GM18508 (cell line): ENCODE measurements around the gene ABTB1.
"Not testable (repeated sequence)": the region's sequence is repeated elsewhere in the genome, so short reads cannot be mapped to it uniquely, and the experiment has no call there.

ENCODE experiments used
- ATAC-seq: cut with Tn5 transposase; IDR thresholded peaks from one replicate; pipeline ENCODE4 v1.9.1; 2021; ENCODE audit warnings: moderate number of reproducible peaks; ENCODE audit not compliant: insufficient read depth, unreplicated experiment

Gene ABTB1

DNA sequence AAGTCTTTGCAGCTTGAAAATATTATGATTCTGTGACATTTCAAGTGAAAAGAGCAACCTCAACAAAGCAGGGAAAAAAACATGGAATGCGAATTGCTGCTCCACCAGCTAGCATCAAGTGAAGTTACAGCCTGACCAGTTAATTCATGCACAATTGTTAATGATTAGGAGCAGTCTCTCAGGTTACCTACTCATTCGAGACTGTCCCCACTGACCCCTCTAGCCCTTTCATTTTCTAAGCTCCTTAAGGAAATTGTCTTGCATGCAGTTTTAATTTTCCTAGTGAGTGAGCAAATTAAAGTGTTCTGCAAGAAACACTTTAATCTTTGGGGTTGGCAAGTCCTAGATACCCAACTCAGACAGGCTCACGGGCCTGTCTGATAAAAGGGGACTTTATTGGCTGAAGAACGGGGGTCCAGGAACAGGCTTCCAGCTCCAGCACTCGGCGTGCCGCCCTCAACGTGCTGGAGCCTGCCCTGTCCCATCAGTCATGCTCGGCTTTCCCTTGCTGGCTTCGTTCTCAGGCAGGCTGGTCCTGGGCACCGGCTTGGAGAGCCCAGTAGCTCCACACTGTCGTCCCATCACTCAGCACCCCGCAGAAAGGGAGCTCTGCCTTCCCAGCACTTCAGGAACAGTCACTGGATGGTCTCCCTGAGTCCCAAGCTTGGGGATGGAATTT is 25.4 kb upstream of the ABTB1 start:
- no peak for ATAC-seq

DNA sequence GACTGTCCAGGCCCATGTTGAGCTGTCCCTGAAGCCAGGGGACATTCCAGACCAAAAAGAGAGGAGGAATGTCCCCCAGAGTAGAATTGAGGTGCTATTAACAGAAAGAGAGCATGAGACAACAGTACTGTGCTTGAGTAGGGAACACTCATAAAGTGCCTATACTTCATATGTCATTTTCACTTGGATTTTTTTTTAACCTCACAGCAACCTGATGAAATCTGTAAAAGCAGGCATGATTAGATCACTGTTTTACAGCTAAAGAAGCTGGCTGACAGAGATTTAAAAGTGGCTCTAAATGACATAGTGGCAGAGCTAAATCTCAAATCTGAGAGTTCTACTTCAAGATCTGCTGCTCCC is 24.9 kb upstream of the ABTB1 start:
- no peak for ATAC-seq

DNA sequence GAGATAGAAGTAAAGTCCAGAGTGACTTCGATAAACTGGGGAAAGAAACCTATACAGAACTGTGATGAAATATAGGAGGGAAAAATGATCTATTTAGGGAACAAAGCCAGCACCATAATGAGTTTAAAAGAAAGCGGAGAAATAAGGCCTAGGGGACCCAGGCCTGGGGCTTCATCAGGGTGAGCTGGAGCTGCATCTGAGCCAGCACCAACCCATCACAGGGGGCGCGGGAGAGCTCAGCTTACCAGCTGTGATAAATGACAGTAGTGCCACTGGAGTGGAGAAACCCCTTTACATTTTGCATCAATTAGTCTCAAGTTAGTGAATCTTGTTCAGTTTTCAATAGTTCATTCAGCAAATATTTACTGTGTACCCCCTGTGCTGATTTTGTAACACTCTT is 22.5 kb upstream of the ABTB1 start:
- no peak for ATAC-seq

- no peak for ATAC-seq
Measured at GRCh38 chr3:127651516-127652172, 21.1 kb upstream of the ABTB1 start.

DNA sequence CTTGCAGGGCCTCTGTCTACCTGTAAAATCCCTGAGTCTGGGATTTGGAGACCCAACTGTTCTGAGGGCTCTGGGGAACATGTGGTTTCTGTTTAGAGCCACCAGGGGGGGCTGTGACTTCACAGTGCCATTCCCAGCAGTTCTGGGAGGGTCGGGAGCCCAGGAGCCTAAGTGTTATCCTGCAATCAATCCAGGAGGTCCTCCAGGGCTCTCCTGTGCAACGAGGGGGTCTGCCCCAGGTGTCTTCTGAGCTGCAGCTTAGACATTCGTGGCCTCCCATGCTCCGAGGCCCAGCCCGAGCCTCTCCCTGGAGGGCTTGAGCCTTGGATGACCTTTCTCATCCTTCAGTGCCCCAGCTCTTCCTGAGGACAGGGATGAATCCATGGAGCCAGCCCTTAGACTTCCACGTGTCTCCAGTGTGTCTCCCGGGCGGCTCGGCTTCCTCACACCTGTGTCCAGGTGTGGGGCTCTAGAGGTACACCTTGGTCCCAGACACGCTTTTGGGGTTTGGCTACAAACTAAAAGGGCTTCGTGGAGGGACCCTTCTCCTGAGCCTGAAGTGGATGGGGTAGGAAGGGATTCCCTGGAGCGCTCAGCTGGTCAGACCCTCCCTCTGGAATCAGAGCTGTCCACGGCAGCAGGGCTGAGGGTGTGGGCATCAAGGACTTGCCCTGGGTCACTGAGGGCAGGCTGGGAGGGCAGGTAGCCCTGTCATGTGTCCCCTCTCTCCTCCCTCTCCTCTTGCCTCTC is 20.3 kb upstream of the ABTB1 start:
- ATAC-seq: no peak

GRCh38 chr3:127654374-127654773 is 18.4 kb upstream of the ABTB1 start:
- no peak for ATAC-seq

- ATAC-seq: not testable (repeated sequence)
Measured at GRCh38 chr3:127654993-127655392, 17.8 kb upstream of the ABTB1 start.

GRCh38 chr3:127655641-127656040 is 17.1 kb upstream of the ABTB1 start:
- ATAC-seq: no peak

- ATAC-seq: no peak
Measured at GRCh38 chr3:127656906-127657305, 15.8 kb upstream of the ABTB1 start.

- ATAC-seq: no peak
Measured at GRCh38 chr3:127658234-127658633, 14.5 kb upstream of the ABTB1 start.

GRCh38 chr3:127660621-127661251 is 12.0 kb upstream of the ABTB1 start:
- no peak for ATAC-seq

GRCh38 chr3:127661600-127661999 is 11.2 kb upstream of the ABTB1 start:
- ATAC-seq: no peak

DNA sequence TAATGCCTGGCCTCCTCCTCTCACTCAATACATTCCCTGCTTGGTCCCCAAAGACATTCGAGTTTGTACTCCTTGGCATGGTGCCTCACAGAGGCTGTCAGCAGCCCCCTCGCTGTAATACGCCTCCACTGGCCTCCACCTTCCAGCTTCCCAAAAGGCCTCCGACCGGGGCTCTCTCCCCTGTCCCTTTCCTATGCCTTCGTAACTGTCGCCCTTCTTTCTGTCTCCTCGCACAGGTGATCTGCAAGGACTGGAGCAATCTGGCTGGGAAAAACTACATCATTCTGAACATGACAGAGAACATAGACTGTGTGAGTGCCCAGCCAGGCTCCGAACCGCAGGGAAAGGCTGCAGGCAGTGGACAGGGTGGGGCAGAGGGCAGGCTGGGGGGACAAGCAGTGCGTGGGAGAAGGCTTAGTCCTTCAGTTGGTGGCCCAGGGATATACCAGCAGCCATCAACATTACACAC is 10.7 kb upstream of the ABTB1 start:
- ATAC-seq: no peak

- ATAC-seq: no peak
Measured at GRCh38 chr3:127663151-127663550, 9.6 kb upstream of the ABTB1 start.

- no peak for ATAC-seq
Measured at GRCh38 chr3:127665165-127665564, 7.6 kb upstream of the ABTB1 start.

DNA sequence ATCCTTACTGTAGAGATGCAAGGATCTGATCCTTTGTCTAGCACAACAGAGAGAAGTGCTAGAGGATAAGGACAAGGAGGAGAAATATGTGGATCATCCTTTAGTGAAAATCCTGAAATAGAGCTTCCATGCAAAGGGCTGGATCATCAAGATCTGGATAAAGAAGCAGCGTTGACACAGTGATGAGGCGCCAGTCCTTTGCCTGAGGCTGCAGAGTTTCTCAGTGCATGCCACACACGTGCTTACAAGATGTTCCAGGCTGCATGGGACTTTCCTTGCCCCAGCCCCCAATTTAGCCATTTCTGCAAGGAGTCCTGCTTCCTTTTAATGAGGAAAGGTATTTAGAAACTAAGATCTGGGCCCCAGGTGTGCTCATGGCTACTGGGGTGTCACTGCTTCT is 7.2 kb upstream of the ABTB1 start:
- ATAC-seq: no peak

DNA sequence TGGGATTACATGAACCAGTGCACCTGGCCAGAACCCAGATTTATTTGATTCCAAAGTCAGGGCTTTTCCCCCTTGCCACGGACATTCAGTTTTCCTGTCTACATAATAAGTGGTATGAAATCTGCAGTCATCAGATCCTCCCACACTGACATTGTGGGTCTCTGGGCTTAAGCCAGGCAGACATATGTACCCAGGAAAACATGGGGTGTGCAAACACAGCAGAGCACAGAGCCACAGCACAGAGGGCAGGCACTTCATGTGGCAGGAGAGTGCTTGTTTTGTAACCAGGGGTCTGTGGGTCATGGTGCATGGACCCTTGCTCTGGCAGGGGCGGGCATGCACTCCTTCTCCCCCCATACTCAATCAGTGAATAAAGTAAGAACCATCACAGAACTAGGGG is 6.1 kb upstream of the ABTB1 start:
- no peak for ATAC-seq

DNA sequence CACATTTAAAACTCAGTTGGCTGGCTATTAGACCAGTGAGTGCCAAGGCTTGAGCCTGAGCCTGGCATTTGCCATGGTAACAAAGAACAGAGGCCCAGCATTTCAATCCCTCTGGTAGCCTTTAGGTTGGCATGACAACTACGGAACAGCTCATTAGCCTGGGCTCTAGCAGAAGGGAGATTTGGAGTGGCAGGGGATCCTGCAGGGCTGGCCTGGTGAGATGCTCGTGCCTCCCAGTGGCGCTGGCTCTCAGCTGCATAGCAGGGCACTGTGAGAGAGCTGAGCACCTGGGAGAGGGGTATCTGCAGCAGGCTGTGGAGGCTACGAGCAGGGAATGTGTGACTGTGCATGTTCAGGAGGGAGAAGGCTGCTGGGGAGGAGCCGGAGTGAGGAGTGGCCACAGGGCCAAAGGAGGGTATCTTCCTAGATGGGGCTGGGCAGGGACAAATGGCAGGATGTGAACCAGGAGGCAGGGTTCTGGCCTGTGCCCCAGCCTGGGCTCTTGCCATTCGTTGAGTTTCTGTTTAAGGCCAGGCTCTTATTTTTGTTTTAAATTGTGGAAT is 5.6 kb upstream of the ABTB1 start:
- no peak for ATAC-seq

- ATAC-seq: no peak
Measured at GRCh38 chr3:127668906-127669305, 3.8 kb upstream of the ABTB1 start.

GRCh38 chr3:127669541-127670228 is 3.1 kb upstream of the ABTB1 start:
- no peak for ATAC-seq
